SK-N-SH treated with all-trans-retinoic acid at 6 μM for 48 hours (cell line): ENCODE measurements around the gene NXPH4.

Source experiments
- ATAC-seq: fragments of 200-7000 bp; cut with Tn5 transposase; 3 replicates; pipeline ENCODE4 v1.9.1; 2020; ENCODE audit warnings: mild to moderate bottlenecking, moderate library complexity
- ARNTL ChIP-seq: fragments of 450-650 bp; formaldehyde crosslinking; IDR thresholded peaks from 2 replicates; pipeline ENCODE4 v1.5.0; 2020; ENCODE audit warnings: low read depth, mild to moderate bottlenecking, moderate library complexity, borderline replicate concordance
- CSDC2 ChIP-seq: fragments of 250-450 bp; sonication (Bioruptor Pico); IDR thresholded peaks from 2 replicates; pipeline ENCODE4 v1.5.0; 2020; ENCODE audit warnings: mild to moderate bottlenecking, moderate library complexity
- ESRRG ChIP-seq: fragments of 250-450 bp; sonication (Bioruptor Pico); IDR thresholded peaks from 2 replicates; pipeline ENCODE4 v1.6.1; 2021; ENCODE audit warnings: mild to moderate bottlenecking
- GLIS3 ChIP-seq: fragments of 250-450 bp; sonication (Bioruptor Pico); IDR thresholded peaks from 2 replicates; pipeline ENCODE4 v1.5.0; 2020; ENCODE audit warnings: mild to moderate bottlenecking, moderate library complexity
- ISL1 ChIP-seq: fragments of 250-450 bp; sonication (Bioruptor Pico); IDR thresholded peaks from 2 replicates; pipeline ENCODE4 v2.1.2; 2022; ENCODE audit warnings: mild to moderate bottlenecking, moderate library complexity
- OSR1 ChIP-seq: fragments of 250-450 bp; sonication (Bioruptor Pico); IDR thresholded peaks from 2 replicates; pipeline ENCODE4 v1.8.0; 2022; ENCODE audit warnings: moderate library complexity, mild to moderate bottlenecking, inconsistent platforms
- PPARA ChIP-seq: fragments of 250-450 bp; sonication (Bioruptor Pico); IDR thresholded peaks from 2 replicates; pipeline ENCODE4 v1.5.0; 2020; ENCODE audit warnings: mild to moderate bottlenecking, borderline replicate concordance
- RARB ChIP-seq: fragments of 250-450 bp; sonication (Bioruptor Pico); IDR thresholded peaks from 2 replicates; pipeline ENCODE4 v1.8.0; 2021; ENCODE audit warnings: mild to moderate bottlenecking, moderate library complexity
- SNAI2 ChIP-seq: fragments of 250-450 bp; sonication (Bioruptor Pico); IDR thresholded peaks from 2 replicates; pipeline ENCODE4 v1.5.0; 2020; ENCODE audit warnings: mild to moderate bottlenecking, moderate library complexity
- TCF4 ChIP-seq: fragments of 250-450 bp; sonication (Bioruptor Pico); IDR thresholded peaks from 2 replicates; pipeline ENCODE4 v1.8.0; 2021; ENCODE audit warnings: mild to moderate bottlenecking, moderate library complexity, borderline replicate concordance
- TOX ChIP-seq: fragments of 250-450 bp; sonication (Bioruptor Pico); IDR thresholded peaks from 2 replicates; pipeline ENCODE4 v1.8.0; 2021; ENCODE audit warnings: mild to moderate bottlenecking, moderate library complexity, borderline replicate concordance
- ZFP3 ChIP-seq: fragments of 250-450 bp; sonication (Bioruptor Pico); IDR thresholded peaks from 2 replicates; pipeline ENCODE4 v1.5.0; 2020; ENCODE audit warnings: mild to moderate bottlenecking, moderate library complexity
- ZFP30 ChIP-seq: fragments of 450-650 bp; formaldehyde crosslinking; IDR thresholded peaks from 2 replicates; pipeline ENCODE4 v1.5.0; 2022; ENCODE audit warnings: mild to moderate bottlenecking, moderate library complexity
- ZNF565 ChIP-seq: fragments of 450-650 bp; formaldehyde crosslinking; conservative IDR thresholded peaks from 2 replicates; pipeline ENCODE4 v1.5.0; 2020; ENCODE audit warnings: low read depth, mild to moderate bottlenecking, moderate library complexity
- ZNF70 ChIP-seq: fragments of 450-650 bp; formaldehyde crosslinking; IDR thresholded peaks from 2 replicates; pipeline ENCODE4 v1.5.0; 2020; ENCODE audit warnings: mild to moderate bottlenecking, moderate library complexity
- ZNF8 ChIP-seq: fragments of 450-650 bp; formaldehyde crosslinking; IDR thresholded peaks from 2 replicates; pipeline ENCODE4 v1.5.0; 2020; ENCODE audit warnings: mild to moderate bottlenecking, moderate library complexity
- TF ChIP-seq, protein P1 (sequence below): fragments of 250-450 bp; sonication (Bioruptor Pico); IDR thresholded peaks from 2 replicates; pipeline ENCODE4 v1.5.1; 2020; ENCODE audit warnings: low read depth, mild to moderate bottlenecking, moderate library complexity
- TF ChIP-seq, protein P2 (sequence below): fragments of 250-450 bp; sonication (Bioruptor Pico); IDR thresholded peaks from 2 replicates; pipeline ENCODE4 v1.5.1; 2021; ENCODE audit warnings: mild to moderate bottlenecking, moderate library complexity
- TF ChIP-seq, protein P3 (sequence below): fragments of 250-450 bp; sonication (Bioruptor Pico); IDR thresholded peaks from 2 replicates; pipeline ENCODE4 v1.8.0; 2020; ENCODE audit warnings: mild to moderate bottlenecking, moderate library complexity, borderline replicate concordance
- TF ChIP-seq, protein P4 (sequence below): fragments of 250-450 bp; sonication (Bioruptor Pico); IDR thresholded peaks from 2 replicates; pipeline ENCODE4 v1.8.0; 2021; ENCODE audit warnings: low read depth, mild to moderate bottlenecking, moderate library complexity, borderline replicate concordance

The NXPH4 gene

DNA sequence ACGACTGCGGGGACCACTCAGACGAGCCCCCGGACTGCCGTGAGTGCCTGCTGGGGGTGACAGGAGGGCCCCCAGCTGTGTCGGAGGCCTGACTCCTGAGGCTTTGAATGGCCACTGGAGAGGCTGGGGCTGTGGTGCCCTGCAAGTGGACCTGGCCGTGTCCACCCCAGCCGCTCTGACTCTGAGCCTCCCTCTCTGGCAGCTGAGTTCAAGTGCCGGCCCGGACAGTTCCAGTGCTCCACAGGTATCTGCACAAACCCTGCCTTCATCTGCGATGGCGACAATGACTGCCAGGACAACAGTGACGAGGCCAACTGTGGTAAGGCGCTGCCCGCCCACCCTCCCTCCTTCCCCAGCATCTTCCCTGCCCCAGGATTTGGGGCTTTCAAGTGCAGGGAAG is 16.1 kb upstream of the NXPH4 start:
- TF ChIP-seq GLIS3 (CRISPR knock-in tag): no peak

DNA sequence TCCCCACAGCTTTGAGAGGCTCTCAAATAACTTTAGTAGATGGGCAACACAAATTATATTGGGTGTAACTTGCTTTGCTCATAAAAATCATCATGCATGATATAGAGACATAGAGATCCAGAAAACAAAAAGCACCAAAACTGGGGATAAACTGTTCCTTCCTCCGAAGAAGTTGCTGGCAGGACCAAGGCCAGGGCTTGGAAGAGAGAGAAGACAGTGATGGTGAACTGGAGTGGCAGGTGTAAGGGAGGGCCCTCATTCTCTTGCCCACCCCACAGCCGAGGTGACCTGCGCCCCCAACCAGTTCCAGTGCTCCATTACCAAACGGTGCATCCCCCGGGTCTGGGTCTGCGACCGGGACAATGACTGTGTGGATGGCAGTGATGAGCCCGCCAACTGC is 15.4 kb upstream of the NXPH4 start:
- ATAC-seq: no peak
- TF ChIP-seq ZFP30: no peak
- TF ChIP-seq, protein P1, sequence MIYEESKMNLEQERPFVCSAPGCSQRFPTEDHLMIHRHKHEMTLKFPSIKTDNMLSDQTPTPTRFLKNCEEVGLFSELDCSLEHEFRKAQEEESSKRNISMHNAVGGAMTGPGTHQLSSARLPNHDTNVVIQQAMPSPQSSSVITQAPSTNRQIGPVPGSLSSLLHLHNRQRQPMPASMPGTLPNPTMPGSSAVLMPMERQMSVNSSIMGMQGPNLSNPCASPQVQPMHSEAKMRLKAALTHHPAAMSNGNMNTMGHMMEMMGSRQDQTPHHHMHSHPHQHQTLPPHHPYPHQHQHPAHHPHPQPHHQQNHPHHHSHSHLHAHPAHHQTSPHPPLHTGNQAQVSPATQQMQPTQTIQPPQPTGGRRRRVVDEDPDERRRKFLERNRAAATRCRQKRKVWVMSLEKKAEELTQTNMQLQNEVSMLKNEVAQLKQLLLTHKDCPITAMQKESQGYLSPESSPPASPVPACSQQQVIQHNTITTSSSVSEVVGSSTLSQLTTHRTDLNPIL (CRISPR knock-in tag): no peak
- no peak for TF ChIP-seq OSR1
- TF ChIP-seq ZNF8 (CRISPR knock-in tag): no peak
- no peak for TF ChIP-seq ESRRG (CRISPR knock-in tag)
- no peak for TF ChIP-seq PPARA (CRISPR knock-in tag)
- TF ChIP-seq SNAI2 (CRISPR knock-in tag): no peak
- no peak for TF ChIP-seq ARNTL
- no peak for TF ChIP-seq ZNF565 (CRISPR knock-in tag)
- TF ChIP-seq ZNF70: no peak
- no peak for TF ChIP-seq RARB (CRISPR knock-in tag)
- TF ChIP-seq GLIS3 (CRISPR knock-in tag): no peak
- TF ChIP-seq ZFP3 (CRISPR knock-in tag): no peak
- TF ChIP-seq, all 23 proteins: peak for 0

More for the DNA sequence above, 16.1 kb upstream of the NXPH4 start:
- ATAC-seq: no peak

DNA sequence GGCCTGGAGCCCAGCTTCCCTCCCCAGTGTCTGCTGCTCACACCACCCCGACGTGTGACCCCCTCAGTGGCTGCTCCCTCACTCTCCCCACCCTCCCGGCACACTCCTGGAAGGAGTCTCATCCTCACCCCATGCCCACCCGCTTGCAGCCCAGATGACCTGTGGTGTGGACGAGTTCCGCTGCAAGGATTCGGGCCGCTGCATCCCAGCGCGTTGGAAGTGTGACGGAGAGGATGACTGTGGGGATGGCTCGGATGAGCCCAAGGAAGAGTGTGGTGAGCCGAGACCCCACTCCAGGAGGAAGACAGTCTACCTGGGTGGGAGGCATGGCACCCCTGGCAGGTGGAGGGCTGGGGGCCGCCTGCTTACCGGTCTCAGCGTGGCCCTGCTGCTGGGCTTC is 15.0 kb upstream of the NXPH4 start:
- TF ChIP-seq, protein P2, sequence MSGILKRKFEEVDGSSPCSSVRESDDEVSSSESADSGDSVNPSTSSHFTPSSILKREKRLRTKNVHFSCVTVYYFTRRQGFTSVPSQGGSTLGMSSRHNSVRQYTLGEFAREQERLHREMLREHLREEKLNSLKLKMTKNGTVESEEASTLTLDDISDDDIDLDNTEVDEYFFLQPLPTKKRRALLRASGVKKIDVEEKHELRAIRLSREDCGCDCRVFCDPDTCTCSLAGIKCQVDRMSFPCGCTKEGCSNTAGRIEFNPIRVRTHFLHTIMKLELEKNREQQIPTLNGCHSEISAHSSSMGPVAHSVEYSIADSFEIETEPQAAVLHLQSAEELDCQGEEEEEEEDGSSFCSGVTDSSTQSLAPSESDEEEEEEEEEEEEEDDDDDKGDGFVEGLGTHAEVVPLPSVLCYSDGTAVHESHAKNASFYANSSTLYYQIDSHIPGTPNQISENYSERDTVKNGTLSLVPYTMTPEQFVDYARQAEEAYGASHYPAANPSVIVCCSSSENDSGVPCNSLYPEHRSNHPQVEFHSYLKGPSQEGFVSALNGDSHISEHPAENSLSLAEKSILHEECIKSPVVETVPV: no peak
- TF ChIP-seq PPARA (CRISPR knock-in tag) (no peak), ZNF8 (CRISPR knock-in tag) (no peak), ZFP30 (no peak), OSR1 (no peak), ZNF70 (no peak)
- TF ChIP-seq, protein P1 (CRISPR knock-in tag): no peak
- ATAC-seq: no peak

DNA sequence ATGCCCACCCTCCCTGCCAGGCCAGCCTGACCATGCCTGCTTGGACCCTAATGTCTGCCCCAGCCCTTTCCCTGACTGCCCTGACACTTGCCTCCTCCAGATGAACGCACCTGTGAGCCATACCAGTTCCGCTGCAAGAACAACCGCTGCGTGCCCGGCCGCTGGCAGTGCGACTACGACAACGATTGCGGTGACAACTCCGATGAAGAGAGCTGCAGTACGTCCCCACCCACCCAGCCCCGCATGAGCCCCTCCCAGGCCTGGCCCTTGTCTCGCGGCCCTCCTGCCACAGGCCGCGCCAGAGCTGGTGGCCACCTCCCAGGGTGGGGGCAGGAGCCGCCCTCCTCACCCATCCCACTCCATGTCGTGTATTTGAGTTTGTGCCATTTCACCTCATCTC is 14.3 kb upstream of the NXPH4 start:
- ATAC-seq: no peak
- TF ChIP-seq GLIS3 (CRISPR knock-in tag): no peak

DNA sequence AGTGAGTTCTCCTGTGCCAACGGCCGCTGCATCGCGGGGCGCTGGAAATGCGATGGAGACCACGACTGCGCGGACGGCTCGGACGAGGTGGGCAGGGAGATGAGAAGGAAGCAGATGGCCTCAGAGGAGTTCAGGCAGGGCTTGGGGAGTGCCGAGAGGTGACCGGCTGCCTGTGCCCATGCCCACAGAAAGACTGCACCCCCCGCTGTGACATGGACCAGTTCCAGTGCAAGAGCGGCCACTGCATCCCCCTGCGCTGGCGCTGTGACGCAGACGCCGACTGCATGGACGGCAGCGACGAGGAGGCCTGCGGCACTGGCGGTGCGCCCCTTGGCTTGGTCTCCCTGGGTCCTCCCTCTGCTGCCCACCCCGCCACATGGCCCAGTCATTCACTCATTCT is 13.4 kb upstream of the NXPH4 start:
- TF ChIP-seq RARB (CRISPR knock-in tag) (no peak), TOX (no peak), GLIS3 (CRISPR knock-in tag) (no peak), ARNTL (no peak), ISL1 (CRISPR knock-in tag) (no peak), ZFP3 (CRISPR knock-in tag) (no peak), CSDC2 (CRISPR knock-in tag) (no peak), TCF4 (CRISPR knock-in tag) (no peak), ZFP30 (no peak)
- TF ChIP-seq, protein P3, sequence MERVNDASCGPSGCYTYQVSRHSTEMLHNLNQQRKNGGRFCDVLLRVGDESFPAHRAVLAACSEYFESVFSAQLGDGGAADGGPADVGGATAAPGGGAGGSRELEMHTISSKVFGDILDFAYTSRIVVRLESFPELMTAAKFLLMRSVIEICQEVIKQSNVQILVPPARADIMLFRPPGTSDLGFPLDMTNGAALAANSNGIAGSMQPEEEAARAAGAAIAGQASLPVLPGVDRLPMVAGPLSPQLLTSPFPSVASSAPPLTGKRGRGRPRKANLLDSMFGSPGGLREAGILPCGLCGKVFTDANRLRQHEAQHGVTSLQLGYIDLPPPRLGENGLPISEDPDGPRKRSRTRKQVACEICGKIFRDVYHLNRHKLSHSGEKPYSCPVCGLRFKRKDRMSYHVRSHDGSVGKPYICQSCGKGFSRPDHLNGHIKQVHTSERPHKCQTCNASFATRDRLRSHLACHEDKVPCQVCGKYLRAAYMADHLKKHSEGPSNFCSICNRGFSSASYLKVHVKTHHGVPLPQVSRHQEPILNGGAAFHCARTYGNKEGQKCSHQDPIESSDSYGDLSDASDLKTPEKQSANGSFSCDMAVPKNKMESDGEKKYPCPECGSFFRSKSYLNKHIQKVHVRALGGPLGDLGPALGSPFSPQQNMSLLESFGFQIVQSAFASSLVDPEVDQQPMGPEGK (CRISPR knock-in tag): no peak
- TF ChIP-seq, protein P4, sequence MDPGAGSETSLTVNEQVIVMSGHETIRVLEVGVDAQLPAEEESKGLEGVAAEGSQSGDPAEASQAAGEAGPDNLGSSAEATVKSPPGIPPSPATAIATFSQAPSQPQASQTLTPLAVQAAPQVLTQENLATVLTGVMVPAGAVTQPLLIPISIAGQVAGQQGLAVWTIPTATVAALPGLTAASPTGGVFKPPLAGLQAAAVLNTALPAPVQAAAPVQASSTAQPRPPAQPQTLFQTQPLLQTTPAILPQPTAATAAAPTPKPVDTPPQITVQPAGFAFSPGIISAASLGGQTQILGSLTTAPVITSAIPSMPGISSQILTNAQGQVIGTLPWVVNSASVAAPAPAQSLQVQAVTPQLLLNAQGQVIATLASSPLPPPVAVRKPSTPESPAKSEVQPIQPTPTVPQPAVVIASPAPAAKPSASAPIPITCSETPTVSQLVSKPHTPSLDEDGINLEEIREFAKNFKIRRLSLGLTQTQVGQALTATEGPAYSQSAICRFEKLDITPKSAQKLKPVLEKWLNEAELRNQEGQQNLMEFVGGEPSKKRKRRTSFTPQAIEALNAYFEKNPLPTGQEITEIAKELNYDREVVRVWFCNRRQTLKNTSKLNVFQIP: no peak
- no peak for ATAC-seq
